Esophagus (tissue), 2 donors: ENCODE measurements around the gene CHAMP1. TPM values are rescaled to one million over a fixed set of nuclear protein-coding genes. Genes with fewer than 3 reads are reported as not detected.
"Not testable (repeated sequence)": the region's sequence is repeated elsewhere in the genome, so short reads cannot be mapped to it uniquely, and the experiment has no call there.

Experiments used
- H3K27ac ChIP-seq, 2 donors: one replicate each; pipeline ENCODE4 v1.5.1; 2013; ENCODE audit warnings: low read depth in 2 of 2, mild to moderate bottlenecking in 2 of 2, inconsistent platforms in 1 of 2, low read length in 1 of 2, moderate library complexity in 1 of 2
- H3K27me3 ChIP-seq, 2 donors: one replicate each; pipeline ENCODE4 v1.6.1; 2013; ENCODE audit warnings: low read length in 2 of 2, control low read depth in 1 of 2, mild to moderate bottlenecking in 1 of 2; ENCODE audit not compliant: insufficient read depth in 2 of 2, control insufficient read depth in 1 of 2
- H3K36me3 ChIP-seq, 2 donors: one replicate each; pipeline ENCODE4 v1.6.1; 2013; ENCODE audit warnings: low read length in 1 of 2; ENCODE audit not compliant: control insufficient read depth in 2 of 2, insufficient read depth in 2 of 2
- H3K4me1 ChIP-seq, 2 donors: one replicate each; pipeline ENCODE4 v1.6.1; 2013; ENCODE audit warnings: low read length in 1 of 2; ENCODE audit not compliant: control insufficient read depth in 2 of 2, insufficient read depth in 2 of 2
- H3K4me3 ChIP-seq, 2 donors: one replicate each; pipeline ENCODE4 v1.5.1; 2013; ENCODE audit warnings: low read length in 2 of 2, mild to moderate bottlenecking in 2 of 2, low read depth in 1 of 2, moderate library complexity in 1 of 2
- H3K9me3 ChIP-seq, 2 donors: one replicate each; pipeline ENCODE4 v1.6.1; 2013; ENCODE audit warnings: mild to moderate bottlenecking in 2 of 2, low read depth in 1 of 2, low read length in 1 of 2, moderate library complexity in 1 of 2; ENCODE audit not compliant: control insufficient read depth in 2 of 2, insufficient read depth in 1 of 2
- WGBS, 2 donors: extraction: QIAGEN DNeasy Blood & Tissue Kit; methylation state at CpG; one replicate each; pipeline ENCODE4 v1.1.7; 2013; 5-methylcytosine and 5-hydroxymethylcytosine counted together
- polyA plus RNA-seq, 2 donors: library from polyadenylated mRNA; stranded (reverse); fragments of 200-250 nt; gene quantifications; one replicate each; pipeline ENCODE4 v1.2.3, GENCODE V29; 2013
- donor health status: healthy with polysubstance abuse.
- donor health status: Bipolar disorder and iron deficiency.

CHAMP1 gene
- polyA plus RNA-seq, 2 donors, result 2.9 to 4.4 TPM

DNA sequence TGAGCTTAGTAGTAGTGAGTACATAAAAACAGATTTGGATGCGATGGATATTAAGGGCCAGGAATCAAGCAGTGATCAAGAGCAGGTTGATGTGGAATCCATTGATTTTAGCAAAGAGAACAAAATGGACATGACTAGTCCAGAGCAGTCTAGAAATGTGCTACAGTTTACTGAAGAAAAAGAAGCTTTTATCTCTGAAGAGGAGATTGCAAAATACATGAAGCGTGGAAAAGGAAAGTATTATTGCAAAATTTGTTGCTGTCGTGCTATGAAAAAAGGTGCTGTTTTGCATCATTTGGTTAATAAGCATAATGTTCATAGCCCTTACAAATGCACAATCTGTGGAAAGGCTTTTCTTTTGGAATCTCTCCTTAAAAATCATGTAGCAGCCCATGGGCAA is 11.4 kb downstream of the CHAMP1 start:
- Histone ChIP-seq H3K4me1 (no peaks in the 10 kb centered on the region), H3K27me3 (no peaks in the 10 kb centered on the region), H3K9me3 (no peaks in the 10 kb centered on the region), H3K4me3 (no peak overlapping the region), H3K27ac (no peak overlapping the region), H3K36me3 (peaks cover 9 to 12% of the 10 kb centered on the region in 2 donors)
- WGBS, 2 donors, result 92 to 98% methylated on average over 3 of the region's 3 CpGs

DNA sequence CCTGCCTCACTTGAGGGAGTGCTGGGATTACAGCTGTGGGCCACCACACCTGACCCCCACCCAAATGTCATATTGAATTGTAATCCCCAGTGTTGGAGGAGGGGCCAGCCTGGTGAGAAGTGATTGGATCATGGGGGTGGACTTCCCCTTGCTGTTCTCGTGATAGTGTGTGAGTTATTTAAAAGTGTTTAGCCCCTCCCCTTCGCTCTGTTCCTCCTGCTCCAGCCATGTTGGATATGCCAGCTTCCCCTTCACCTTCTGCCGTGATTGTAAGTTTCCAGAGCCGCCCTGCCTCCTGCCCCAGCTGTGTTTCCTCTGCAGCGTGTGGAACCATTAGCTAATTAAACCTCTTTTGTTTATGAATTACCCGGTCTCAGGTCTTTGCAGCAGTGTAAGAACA is 13.7 kb downstream of the CHAMP1 start:
- Histone ChIP-seq H3K4me3 (no peak overlapping the region), H3K9me3 (no peaks in the 10 kb centered on the region), H3K36me3 (peaks cover 7 to 9% of the 10 kb centered on the region in 2 donors), H3K27me3 (no peaks in the 10 kb centered on the region), H3K27ac (no peak overlapping the region), H3K4me1 (no peaks in the 10 kb centered on the region)
- WGBS, 2 donors, result 81 to 84% methylated on average over 6 of the region's 6 CpGs

DNA sequence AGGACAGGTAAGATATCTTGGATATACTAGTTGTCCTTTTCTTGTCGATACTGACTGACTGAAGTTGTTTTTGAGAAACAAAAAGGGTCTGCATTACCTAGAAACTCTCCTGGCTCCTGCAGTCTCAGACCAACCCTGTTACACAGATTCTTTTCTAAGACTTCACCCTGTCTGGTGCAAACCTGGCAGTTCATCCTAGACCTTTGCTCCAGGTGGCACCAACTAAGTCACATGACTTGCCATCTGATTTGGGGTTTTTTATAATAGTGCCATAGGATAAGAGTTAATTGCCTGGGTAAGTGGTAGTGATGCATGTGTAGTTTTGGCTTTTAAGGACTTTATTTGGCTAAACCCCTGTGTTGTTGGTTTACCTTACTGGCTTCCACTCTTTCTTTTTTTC is 14.3 kb downstream of the CHAMP1 start:
- Histone ChIP-seq H3K27ac (no peak overlapping the region), H3K4me1 (no peaks in the 10 kb centered on the region), H3K9me3 (no peaks in the 10 kb centered on the region), H3K27me3 (no peaks in the 10 kb centered on the region), H3K36me3 (peaks cover 7 to 9% of the 10 kb centered on the region in 2 donors), H3K4me3 (no peak overlapping the region)
- WGBS, 2 donors, result 94 to 95% methylated on average over 1 of the region's 1 CpG

DNA sequence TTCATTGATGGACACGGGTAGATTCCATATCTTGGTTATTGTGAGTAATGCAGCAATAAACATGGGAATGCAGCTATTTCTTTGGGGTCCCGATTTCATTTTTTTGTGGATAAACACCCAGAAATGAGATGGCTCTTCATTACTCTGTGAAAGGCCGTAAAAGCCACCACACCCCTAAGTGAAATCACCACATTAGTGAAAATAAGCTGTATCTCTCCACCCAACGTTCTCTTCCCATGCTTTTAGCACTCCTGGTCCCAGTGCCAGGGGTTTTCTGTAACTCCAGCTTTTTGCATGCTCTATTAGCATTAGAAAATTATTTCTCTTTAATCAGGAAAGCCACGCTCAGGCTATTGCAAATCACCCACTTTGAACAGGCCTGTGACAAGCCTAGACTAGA is 15.8 kb downstream of the CHAMP1 start:
- H3K4me1 ChIP-seq, result no peaks in the 10 kb centered on the region
- 44 to 66% methylated on average over 5 of the region's 5 CpGs for WGBS, 2 donors
- H3K27ac ChIP-seq, result no peak overlapping the region
- H3K4me3 ChIP-seq, result no peak overlapping the region
- no peaks in the 10 kb centered on the region for H3K27me3 ChIP-seq
- H3K36me3 ChIP-seq, result no peaks in the 10 kb centered on the region
- H3K9me3 ChIP-seq, result no peaks in the 10 kb centered on the region

DNA sequence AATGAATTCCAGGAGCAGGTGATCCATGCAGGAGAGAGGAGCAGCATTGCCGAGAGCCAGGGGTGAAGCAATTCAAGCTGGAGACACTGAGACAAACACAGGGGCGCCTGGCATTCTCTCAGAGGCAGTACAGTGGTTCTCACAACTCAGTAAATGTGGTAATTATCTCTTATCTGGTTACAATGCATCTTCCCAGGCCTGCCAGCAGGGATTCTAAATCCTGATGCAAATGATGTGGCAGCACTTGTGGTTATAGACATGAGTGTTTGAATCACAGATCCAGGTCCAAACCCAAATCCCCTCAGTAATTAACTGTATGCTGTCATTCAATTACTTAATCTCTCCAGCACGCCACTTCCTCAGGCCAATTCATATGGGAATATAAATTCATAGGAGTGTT is 19.6 kb downstream of the CHAMP1 start:
- H3K36me3 ChIP-seq, H3K9me3 ChIP-seq, H3K4me3 ChIP-seq, H3K27me3 ChIP-seq, H3K4me1 ChIP-seq, H3K27ac ChIP-seq: not testable (repeated sequence)
- 63 to 71% methylated on average over 3 of the region's 3 CpGs for WGBS, 2 donors

DNA sequence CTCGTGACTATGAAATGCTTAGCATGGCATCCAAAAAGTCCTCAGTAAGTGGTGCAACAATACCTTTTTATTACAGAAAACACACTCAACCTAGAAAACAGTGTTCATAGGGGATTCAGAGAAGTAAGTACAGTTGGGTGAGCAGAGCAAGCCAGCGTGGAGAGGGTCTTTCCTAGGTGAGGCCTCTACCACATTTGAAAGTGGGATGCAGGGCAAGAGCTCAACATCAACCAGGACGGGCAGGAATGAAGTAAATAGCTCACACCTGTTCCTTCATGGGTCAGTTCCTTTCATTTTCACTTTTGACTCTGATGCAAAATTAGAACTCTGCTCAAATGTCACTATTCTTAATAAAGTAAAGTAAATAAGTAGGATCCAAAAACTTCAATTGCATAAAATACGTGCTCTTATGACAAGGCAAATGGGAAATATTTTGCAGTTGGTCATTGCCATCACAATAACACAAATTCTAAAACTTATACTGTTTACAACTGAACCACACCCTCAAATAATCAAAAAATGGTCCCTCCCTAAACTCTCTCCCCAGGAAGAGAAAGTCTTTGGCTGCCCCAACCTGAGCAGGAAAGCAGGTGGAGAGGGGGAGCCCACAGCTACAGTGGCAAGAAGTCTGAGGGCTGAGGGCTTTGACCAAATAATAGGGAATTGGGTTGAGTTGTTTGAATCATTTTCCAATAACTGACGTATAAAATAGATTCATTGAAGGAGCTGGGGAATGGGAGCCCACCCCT is 20.2 kb downstream of the CHAMP1 start:
- Histone ChIP-seq H3K4me3 (no peak overlapping the region), H3K36me3 (no peaks in the 10 kb centered on the region), H3K4me1 (no peaks in the 10 kb centered on the region), H3K9me3 (no peaks in the 10 kb centered on the region), H3K27ac (no peak overlapping the region), H3K27me3 (no peaks in the 10 kb centered on the region)
- 58% methylated on average over 5 of the region's 5 CpGs for WGBS, 2 donors

DNA sequence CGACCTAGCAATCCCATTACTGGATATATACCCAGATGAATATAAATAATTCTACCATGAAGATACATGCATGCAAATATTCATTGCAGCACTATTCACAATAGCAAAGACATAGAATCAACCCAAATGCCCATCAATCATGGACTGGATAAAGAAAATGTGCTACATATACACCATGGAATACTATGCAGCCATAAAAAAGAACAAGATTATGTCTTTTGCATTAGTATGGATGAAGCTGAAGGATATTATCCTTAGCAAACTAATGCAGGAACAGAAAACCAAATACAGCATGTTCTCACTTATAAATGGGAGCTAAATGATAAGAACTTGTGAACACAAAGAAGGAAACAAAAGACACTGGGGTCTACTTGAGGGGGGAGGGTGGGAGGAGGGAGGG is 22.2 kb downstream of the CHAMP1 start:
- not testable (repeated sequence) for H3K9me3 ChIP-seq, H3K27me3 ChIP-seq, H3K36me3 ChIP-seq, H3K27ac ChIP-seq, H3K4me3 ChIP-seq, H3K4me1 ChIP-seq
- WGBS, 2 donors, result 74 to 84% methylated on average over 1 of the region's 1 CpG

DNA sequence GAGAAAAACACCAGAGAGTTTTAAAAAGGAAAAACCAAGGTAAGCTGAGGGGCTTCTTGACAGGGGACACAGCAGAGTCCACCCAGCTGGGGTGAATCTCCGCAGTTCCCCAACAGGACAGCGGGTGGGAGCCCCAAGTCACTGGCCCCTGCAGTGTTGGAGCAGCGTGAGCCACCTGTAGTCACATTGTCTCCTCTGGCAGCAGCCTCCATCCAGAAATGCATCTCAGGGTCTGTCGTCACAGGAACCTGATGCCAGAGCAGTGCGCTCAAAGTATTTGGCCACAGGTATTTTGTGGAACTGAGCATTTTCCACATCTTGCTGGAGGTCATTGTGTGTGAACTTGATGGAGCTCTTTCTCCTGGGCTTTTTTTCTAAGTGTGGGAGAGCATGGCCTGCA is 24.7 kb downstream of the CHAMP1 start:
- WGBS, 2 donors, result 92 to 93% methylated on average over 5 of the region's 5 CpGs
- Histone ChIP-seq H3K4me3 (no peak overlapping the region), H3K27me3 (no peaks in the 10 kb centered on the region), H3K36me3 (no peaks in the 10 kb centered on the region), H3K4me1 (no peaks in the 10 kb centered on the region), H3K27ac (no peak overlapping the region), H3K9me3 (no peaks in the 10 kb centered on the region)

DNA sequence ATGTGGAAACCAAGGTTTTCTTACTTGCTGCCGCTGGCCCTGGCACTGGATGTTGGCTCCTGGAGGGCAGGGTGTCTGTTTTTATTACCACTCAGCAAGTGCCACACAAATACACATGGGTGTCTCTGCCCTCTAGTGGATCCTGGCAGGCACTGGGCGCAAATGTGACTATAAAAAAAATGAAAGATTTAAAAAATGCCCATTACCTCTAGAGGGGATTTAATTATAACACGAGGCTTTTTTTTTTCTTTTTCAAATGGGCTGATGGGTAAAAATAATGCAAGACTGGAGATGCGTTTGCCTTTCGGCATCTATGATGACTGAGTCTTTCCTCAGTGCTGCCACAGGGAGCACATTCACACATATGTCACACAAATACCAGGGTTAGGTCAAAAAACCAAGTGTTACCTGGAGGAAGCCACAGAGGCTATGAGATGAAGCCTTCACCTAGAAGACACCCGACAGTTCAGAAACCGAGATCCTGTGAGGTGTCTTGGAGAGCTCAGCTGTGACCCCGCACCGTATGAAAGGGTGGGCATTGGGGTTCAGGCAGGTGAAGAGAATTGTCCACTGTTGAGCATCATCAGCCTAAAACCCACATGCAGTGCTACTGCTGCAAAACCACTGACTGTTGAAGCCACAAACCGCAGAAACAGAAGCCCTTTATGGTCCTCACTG is 25.7 kb downstream of the CHAMP1 start:
- no peaks in the 10 kb centered on the region for H3K27me3 ChIP-seq
- H3K36me3 ChIP-seq, result no peaks in the 10 kb centered on the region
- H3K27ac ChIP-seq, result no peak overlapping the region
- no peak overlapping the region for H3K4me3 ChIP-seq
- 46 to 48% methylated on average over 10 of the region's 10 CpGs for WGBS, 2 donors
- no peaks in the 10 kb centered on the region for H3K9me3 ChIP-seq
- H3K4me1 ChIP-seq, result no peaks in the 10 kb centered on the region
